WTC11 (cell line): Measurements from ENCODE around the gene PNMT. TPM values are rescaled to one million over a fixed set of nuclear protein-coding genes. Genes with fewer than 3 reads are reported as not detected.
A peak's percentile ranks its signal among the peaks of the same experiment; 100 is the strongest.

Experiments
- CREM ChIP-seq: sonication (generic); formaldehyde crosslinking; IDR thresholded peaks from 2 replicates; pipeline ENCODE4 v1.8.1; 2022; ENCODE audit warnings: mild to moderate bottlenecking, missing genetic modification reagents, moderate library complexity
- EMX1 ChIP-seq: fragments of 250-450 bp; sonication (Bioruptor Pico); IDR thresholded peaks from 2 replicates; pipeline ENCODE4 v1.8.0; 2021; ENCODE audit warnings: mild to moderate bottlenecking
- FOXK1 ChIP-seq: sonication (generic); formaldehyde crosslinking; IDR thresholded peaks from 2 replicates; pipeline ENCODE4 v1.8.0; 2022; ENCODE audit warnings: mild to moderate bottlenecking, moderate library complexity, missing genetic modification reagents
- FOXP1 ChIP-seq: sonication (generic); formaldehyde crosslinking; IDR thresholded peaks from 2 replicates; pipeline ENCODE4 v1.8.0; 2022; ENCODE audit warnings: missing genetic modification reagents, mild to moderate bottlenecking, moderate library complexity, borderline replicate concordance
- GABPB1 ChIP-seq: sonication (generic); formaldehyde crosslinking; IDR thresholded peaks from 2 replicates; pipeline ENCODE4 v1.8.1; 2023; ENCODE audit warnings: mild to moderate bottlenecking, missing genetic modification reagents
- MYBL2 ChIP-seq: sonication (generic); formaldehyde crosslinking; IDR thresholded peaks from 2 replicates; pipeline ENCODE4 v1.8.1; 2023; ENCODE audit warnings: mild to moderate bottlenecking, moderate library complexity, missing genetic modification reagents
- NFE2L1 ChIP-seq: sonication (generic); formaldehyde crosslinking; IDR thresholded peaks from 2 replicates; pipeline ENCODE4 v1.8.1; 2023; ENCODE audit warnings: missing genetic modification reagents
- NR2C2 ChIP-seq: sonication (generic); formaldehyde crosslinking; IDR thresholded peaks from 2 replicates; pipeline ENCODE4 v1.8.0; 2022; ENCODE audit warnings: mild to moderate bottlenecking, missing genetic modification reagents
- NR3C1 ChIP-seq: sonication (generic); formaldehyde crosslinking; conservative IDR thresholded peaks from 2 replicates; pipeline ENCODE4 v1.8.1; 2023; ENCODE audit warnings: low read depth, mild to moderate bottlenecking, missing genetic modification reagents
- RELA ChIP-seq: sonication (generic); formaldehyde crosslinking; IDR thresholded peaks from 2 replicates; pipeline ENCODE4 v1.8.1; 2022; ENCODE audit warnings: missing genetic modification reagents, mild to moderate bottlenecking, borderline replicate concordance
- TEAD1 ChIP-seq: sonication (generic); formaldehyde crosslinking; IDR thresholded peaks from 2 replicates; pipeline ENCODE4 v1.8.0; 2022; ENCODE audit warnings: mild to moderate bottlenecking, missing genetic modification reagents
- total RNA-seq: library from RNA; stranded (reverse); gene quantifications from 3 replicates; pipeline ENCODE4 v1.2.3, GENCODE V29; 2021
- TF ChIP-seq, protein P1 (sequence below): sonication (generic); formaldehyde crosslinking; IDR thresholded peaks from 2 replicates; pipeline ENCODE4 v1.8.1; 2023; ENCODE audit warnings: mild to moderate bottlenecking, missing genetic modification reagents
- TF ChIP-seq, protein P2 (sequence below): sonication (generic); formaldehyde crosslinking; IDR thresholded peaks from 2 replicates; pipeline ENCODE4 v1.8.1; 2022; ENCODE audit warnings: mild to moderate bottlenecking, moderate library complexity, missing genetic modification reagents
- TF ChIP-seq, protein P3 (sequence below): sonication (generic); formaldehyde crosslinking; IDR thresholded peaks from 2 replicates; pipeline ENCODE4 v1.8.0; 2022; ENCODE audit warnings: mild to moderate bottlenecking, missing genetic modification reagents
- TF ChIP-seq, protein P4 (sequence below): sonication (generic); formaldehyde crosslinking; IDR thresholded peaks from 2 replicates; pipeline ENCODE4 v1.8.0; 2022; ENCODE audit warnings: mild to moderate bottlenecking, missing genetic modification reagents
- TF ChIP-seq, protein P5 (sequence below): sonication (generic); formaldehyde crosslinking; conservative IDR thresholded peaks from 2 replicates; pipeline ENCODE4 v1.8.1; 2022; ENCODE audit warnings: mild to moderate bottlenecking, missing genetic modification reagents
- TF ChIP-seq, protein P6 (sequence below): sonication (generic); formaldehyde crosslinking; IDR thresholded peaks from 2 replicates; pipeline ENCODE4 v1.8.1; 2023; ENCODE audit warnings: mild to moderate bottlenecking, missing genetic modification reagents
- TF ChIP-seq, protein P7 (sequence below): sonication (generic); formaldehyde crosslinking; IDR thresholded peaks from 2 replicates; pipeline ENCODE4 v1.8.1; 2023; ENCODE audit warnings: mild to moderate bottlenecking, missing genetic modification reagents, moderate library complexity
- TF ChIP-seq, protein P8 (sequence below): fragments of 200-600 bp; IDR thresholded peaks from 2 replicates; pipeline ENCODE4 v1.8.0; 2022; ENCODE audit warnings: antibody characterized with exemption
- TF ChIP-seq, protein P9 (sequence below): sonication (generic); formaldehyde crosslinking; IDR thresholded peaks from 2 replicates; pipeline ENCODE4 v1.8.1; 2022; ENCODE audit warnings: missing genetic modification reagents, borderline replicate concordance
- TF ChIP-seq, protein P10 (sequence below): fragments of 250-450 bp; sonication (Bioruptor Pico); IDR thresholded peaks from 2 replicates; pipeline ENCODE4 v1.9.0; 2021; ENCODE audit warnings: mild to moderate bottlenecking

PNMT gene
- total RNA-seq, 1 experiment from 2014 or later = 3.1 TPM

DNA sequence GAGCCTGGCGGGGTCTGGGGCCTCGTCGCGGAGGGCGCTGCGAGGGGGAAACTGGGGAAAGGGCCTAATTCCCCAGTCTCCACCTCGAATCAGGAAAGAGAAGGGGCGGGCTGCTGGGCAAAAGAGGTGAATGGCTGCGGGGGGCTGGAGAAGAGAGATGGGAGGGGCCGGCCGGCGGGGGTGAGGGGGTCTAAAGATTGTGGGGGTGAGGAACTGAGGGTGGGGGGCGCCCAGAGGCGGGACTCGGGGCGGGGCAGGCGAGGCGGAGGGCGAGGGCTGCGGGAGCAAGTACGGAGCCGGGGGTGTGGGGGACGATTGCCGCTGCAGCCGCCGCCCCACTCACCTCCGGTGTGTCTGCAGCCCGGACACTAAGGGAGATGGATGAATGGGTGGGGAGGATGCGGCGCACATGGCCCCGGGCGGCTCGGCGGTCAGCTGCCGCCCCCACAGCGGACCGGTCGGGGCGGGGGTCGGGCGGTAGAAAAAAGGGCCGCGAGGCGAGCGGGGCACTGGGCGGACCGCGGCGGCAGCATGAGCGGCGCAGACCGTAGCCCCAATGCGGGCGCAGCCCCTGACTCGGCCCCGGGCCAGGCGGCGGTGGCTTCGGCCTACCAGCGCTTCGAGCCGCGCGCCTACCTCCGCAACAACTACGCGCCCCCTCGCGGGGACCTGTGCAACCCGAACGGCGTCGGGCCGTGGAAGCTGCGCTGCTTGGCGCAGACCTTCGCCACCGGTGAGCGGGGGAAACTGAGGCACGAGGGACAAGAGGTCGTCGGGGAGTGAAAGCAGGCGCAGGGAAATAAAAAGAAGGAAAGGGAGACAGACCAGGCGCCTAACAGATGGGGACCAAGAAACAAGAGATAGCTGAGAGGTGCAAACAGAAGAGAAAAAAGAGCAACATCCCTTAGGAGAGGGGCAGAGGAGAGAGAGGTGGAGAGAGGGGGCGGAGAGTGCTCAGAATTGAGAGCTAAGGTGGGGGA, at the start of gene PNMT (continued):
- TF ChIP-seq, protein P1, sequence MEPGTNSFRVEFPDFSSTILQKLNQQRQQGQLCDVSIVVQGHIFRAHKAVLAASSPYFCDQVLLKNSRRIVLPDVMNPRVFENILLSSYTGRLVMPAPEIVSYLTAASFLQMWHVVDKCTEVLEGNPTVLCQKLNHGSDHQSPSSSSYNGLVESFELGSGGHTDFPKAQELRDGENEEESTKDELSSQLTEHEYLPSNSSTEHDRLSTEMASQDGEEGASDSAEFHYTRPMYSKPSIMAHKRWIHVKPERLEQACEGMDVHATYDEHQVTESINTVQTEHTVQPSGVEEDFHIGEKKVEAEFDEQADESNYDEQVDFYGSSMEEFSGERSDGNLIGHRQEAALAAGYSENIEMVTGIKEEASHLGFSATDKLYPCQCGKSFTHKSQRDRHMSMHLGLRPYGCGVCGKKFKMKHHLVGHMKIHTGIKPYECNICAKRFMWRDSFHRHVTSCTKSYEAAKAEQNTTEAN (CRISPR knock-in tag) = peak; percentile 27; the same call in 1 of the 2 replicates
- TF ChIP-seq, protein P2, sequence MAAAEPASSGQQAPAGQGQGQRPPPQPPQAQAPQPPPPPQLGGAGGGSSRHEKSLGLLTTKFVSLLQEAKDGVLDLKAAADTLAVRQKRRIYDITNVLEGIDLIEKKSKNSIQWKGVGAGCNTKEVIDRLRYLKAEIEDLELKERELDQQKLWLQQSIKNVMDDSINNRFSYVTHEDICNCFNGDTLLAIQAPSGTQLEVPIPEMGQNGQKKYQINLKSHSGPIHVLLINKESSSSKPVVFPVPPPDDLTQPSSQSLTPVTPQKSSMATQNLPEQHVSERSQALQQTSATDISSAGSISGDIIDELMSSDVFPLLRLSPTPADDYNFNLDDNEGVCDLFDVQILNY = peak; percentile 53; the same call in 1 of the 2 replicates
- TF ChIP-seq TEAD1 (no peak), EMX1 (CRISPR knock-in tag) (no peak), FOXP1 (peak; percentile 53), CREM (CRISPR knock-in tag) (0 out of 2 replicates have a peak, but pooled peaks have one; percentile 45), NR2C2 (CRISPR knock-in tag) (no peak), NFE2L1 (CRISPR knock-in tag) (no peak; the same call in 1 of the 2 replicates), NR3C1 (CRISPR knock-in tag) (no peak), FOXK1 (CRISPR knock-in tag) (peak; percentile 41; the same call in 1 of the 2 replicates), MYBL2 (no peak), GABPB1 (CRISPR knock-in tag) (peak; percentile 72; the same call in 1 of the 2 replicates), RELA (no peak)
- TF ChIP-seq, protein P3, sequence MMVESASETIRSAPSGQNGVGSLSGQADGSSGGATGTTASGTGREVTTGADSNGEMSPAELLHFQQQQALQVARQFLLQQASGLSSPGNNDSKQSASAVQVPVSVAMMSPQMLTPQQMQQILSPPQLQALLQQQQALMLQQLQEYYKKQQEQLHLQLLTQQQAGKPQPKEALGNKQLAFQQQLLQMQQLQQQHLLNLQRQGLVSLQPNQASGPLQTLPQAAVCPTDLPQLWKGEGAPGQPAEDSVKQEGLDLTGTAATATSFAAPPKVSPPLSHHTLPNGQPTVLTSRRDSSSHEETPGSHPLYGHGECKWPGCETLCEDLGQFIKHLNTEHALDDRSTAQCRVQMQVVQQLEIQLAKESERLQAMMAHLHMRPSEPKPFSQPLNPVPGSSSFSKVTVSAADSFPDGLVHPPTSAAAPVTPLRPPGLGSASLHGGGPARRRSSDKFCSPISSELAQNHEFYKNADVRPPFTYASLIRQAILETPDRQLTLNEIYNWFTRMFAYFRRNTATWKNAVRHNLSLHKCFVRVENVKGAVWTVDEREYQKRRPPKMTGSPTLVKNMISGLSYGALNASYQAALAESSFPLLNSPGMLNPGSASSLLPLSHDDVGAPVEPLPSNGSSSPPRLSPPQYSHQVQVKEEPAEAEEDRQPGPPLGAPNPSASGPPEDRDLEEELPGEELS = peak; percentile 71; the same call in 1 of the 2 replicates
- TF ChIP-seq, protein P4, sequence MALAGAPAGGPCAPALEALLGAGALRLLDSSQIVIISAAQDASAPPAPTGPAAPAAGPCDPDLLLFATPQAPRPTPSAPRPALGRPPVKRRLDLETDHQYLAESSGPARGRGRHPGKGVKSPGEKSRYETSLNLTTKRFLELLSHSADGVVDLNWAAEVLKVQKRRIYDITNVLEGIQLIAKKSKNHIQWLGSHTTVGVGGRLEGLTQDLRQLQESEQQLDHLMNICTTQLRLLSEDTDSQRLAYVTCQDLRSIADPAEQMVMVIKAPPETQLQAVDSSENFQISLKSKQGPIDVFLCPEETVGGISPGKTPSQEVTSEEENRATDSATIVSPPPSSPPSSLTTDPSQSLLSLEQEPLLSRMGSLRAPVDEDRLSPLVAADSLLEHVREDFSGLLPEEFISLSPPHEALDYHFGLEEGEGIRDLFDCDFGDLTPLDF (CRISPR knock-in tag) = 0 out of 2 replicates have a peak, but pooled peaks have one; percentile 32
- TF ChIP-seq, protein P5, sequence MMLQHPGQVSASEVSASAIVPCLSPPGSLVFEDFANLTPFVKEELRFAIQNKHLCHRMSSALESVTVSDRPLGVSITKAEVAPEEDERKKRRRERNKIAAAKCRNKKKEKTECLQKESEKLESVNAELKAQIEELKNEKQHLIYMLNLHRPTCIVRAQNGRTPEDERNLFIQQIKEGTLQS (CRISPR knock-in tag) = no peak
- TF ChIP-seq, protein P6, sequence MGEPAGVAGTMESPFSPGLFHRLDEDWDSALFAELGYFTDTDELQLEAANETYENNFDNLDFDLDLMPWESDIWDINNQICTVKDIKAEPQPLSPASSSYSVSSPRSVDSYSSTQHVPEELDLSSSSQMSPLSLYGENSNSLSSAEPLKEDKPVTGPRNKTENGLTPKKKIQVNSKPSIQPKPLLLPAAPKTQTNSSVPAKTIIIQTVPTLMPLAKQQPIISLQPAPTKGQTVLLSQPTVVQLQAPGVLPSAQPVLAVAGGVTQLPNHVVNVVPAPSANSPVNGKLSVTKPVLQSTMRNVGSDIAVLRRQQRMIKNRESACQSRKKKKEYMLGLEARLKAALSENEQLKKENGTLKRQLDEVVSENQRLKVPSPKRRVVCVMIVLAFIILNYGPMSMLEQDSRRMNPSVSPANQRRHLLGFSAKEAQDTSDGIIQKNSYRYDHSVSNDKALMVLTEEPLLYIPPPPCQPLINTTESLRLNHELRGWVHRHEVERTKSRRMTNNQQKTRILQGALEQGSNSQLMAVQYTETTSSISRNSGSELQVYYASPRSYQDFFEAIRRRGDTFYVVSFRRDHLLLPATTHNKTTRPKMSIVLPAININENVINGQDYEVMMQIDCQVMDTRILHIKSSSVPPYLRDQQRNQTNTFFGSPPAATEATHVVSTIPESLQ = no peak
- TF ChIP-seq, protein P7, sequence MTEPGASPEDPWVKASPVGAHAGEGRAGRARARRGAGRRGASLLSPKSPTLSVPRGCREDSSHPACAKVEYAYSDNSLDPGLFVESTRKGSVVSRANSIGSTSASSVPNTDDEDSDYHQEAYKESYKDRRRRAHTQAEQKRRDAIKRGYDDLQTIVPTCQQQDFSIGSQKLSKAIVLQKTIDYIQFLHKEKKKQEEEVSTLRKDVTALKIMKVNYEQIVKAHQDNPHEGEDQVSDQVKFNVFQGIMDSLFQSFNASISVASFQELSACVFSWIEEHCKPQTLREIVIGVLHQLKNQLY (CRISPR knock-in tag) = 0 out of 2 replicates have a peak, but pooled peaks have one; percentile 40
- TF ChIP-seq, protein P8, sequence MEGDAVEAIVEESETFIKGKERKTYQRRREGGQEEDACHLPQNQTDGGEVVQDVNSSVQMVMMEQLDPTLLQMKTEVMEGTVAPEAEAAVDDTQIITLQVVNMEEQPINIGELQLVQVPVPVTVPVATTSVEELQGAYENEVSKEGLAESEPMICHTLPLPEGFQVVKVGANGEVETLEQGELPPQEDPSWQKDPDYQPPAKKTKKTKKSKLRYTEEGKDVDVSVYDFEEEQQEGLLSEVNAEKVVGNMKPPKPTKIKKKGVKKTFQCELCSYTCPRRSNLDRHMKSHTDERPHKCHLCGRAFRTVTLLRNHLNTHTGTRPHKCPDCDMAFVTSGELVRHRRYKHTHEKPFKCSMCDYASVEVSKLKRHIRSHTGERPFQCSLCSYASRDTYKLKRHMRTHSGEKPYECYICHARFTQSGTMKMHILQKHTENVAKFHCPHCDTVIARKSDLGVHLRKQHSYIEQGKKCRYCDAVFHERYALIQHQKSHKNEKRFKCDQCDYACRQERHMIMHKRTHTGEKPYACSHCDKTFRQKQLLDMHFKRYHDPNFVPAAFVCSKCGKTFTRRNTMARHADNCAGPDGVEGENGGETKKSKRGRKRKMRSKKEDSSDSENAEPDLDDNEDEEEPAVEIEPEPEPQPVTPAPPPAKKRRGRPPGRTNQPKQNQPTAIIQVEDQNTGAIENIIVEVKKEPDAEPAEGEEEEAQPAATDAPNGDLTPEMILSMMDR = peak; percentile 26; the same call in 1 of the 2 replicates
- TF ChIP-seq, protein P9, sequence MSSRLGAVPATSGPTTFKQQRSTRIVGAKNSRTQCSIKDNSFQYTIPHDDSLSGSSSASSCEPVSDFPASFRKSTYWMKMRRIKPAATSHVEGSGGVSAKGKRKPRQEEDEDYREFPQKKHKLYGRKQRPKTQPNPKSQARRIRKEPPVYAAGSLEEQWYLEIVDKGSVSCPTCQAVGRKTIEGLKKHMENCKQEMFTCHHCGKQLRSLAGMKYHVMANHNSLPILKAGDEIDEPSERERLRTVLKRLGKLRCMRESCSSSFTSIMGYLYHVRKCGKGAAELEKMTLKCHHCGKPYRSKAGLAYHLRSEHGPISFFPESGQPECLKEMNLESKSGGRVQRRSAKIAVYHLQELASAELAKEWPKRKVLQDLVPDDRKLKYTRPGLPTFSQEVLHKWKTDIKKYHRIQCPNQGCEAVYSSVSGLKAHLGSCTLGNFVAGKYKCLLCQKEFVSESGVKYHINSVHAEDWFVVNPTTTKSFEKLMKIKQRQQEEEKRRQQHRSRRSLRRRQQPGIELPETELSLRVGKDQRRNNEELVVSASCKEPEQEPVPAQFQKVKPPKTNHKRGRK (CRISPR knock-in tag) = 0 out of 2 replicates have a peak, but pooled peaks have one; percentile 41
- TF ChIP-seq, protein P10, sequence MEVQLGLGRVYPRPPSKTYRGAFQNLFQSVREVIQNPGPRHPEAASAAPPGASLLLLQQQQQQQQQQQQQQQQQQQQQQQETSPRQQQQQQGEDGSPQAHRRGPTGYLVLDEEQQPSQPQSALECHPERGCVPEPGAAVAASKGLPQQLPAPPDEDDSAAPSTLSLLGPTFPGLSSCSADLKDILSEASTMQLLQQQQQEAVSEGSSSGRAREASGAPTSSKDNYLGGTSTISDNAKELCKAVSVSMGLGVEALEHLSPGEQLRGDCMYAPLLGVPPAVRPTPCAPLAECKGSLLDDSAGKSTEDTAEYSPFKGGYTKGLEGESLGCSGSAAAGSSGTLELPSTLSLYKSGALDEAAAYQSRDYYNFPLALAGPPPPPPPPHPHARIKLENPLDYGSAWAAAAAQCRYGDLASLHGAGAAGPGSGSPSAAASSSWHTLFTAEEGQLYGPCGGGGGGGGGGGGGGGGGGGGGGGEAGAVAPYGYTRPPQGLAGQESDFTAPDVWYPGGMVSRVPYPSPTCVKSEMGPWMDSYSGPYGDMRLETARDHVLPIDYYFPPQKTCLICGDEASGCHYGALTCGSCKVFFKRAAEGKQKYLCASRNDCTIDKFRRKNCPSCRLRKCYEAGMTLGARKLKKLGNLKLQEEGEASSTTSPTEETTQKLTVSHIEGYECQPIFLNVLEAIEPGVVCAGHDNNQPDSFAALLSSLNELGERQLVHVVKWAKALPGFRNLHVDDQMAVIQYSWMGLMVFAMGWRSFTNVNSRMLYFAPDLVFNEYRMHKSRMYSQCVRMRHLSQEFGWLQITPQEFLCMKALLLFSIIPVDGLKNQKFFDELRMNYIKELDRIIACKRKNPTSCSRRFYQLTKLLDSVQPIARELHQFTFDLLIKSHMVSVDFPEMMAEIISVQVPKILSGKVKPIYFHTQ (CRISPR knock-in tag) = no peak
